ES-I3 (cell line): ENCODE measurements around the gene FAM25G.
"Not testable (repeated sequence)": the region's sequence is repeated elsewhere in the genome, so short reads cannot be mapped to it uniquely, and the experiment has no call there.

Experiments
- H3K36me3 ChIP-seq: 2 replicates; pipeline ENCODE4 v1.6.1; 2013; ENCODE audit warnings: mild to moderate bottlenecking, low read length, control low read depth, moderate library complexity; ENCODE audit not compliant: insufficient read depth
- H3K4me1 ChIP-seq: 2 replicates; pipeline ENCODE4 v1.6.1; 2013; ENCODE audit warnings: mild to moderate bottlenecking, control low read depth, low read length; ENCODE audit not compliant: insufficient read depth
- H3K9ac ChIP-seq: 2 replicates; pipeline ENCODE4 v1.6.1; 2013; ENCODE audit warnings: low read depth, mild to moderate bottlenecking, low read length, moderate library complexity
- H3K9me3 ChIP-seq: 2 replicates; pipeline ENCODE4 v1.6.1; 2013; ENCODE audit warnings: mild to moderate bottlenecking, low read length, moderate library complexity; ENCODE audit not compliant: control insufficient read depth, insufficient read depth

FAM25G gene

DNA sequence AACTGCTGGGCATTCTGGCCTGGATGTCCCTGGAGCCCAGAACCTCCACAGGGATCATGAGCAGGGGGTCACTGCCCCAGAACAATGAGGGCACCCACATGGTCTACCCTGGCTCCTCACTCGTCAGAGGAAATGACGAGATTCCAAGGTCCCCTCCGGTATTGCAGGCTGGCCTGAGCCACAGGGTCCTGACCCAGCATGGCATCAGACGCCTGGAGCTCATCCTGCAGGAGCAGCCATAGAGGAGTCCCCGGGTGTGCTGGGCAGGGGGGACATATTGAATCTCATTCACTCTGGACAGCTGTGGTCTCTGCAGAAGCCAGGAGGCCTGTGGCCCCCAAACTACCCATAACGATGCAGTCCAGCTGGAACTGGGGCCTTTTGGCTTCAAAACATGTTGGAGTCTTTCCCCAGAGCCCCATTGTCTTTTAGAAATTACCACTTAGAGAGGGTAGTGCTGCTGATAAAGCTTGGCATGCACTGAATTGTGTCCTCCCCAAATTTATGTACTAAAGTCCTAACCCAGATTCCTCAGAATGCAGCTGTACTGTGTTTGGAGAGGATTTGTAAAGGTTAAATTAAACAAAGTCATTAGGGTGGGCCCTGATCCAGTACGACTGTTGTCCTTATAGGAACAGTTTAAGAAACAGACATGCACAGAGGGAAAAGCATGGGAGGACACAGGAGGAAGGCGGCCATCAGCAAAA is 35.3 kb downstream of the FAM25G start:
- Histone ChIP-seq H3K36me3 (no peaks in the 10 kb centered on the region), H3K4me1 (peaks cover 13% of the 10 kb centered on the region; the same call in 1 of the 2 replicates), H3K9me3 (no peaks in the 10 kb centered on the region), H3K9ac (no peak overlapping the region)

DNA sequence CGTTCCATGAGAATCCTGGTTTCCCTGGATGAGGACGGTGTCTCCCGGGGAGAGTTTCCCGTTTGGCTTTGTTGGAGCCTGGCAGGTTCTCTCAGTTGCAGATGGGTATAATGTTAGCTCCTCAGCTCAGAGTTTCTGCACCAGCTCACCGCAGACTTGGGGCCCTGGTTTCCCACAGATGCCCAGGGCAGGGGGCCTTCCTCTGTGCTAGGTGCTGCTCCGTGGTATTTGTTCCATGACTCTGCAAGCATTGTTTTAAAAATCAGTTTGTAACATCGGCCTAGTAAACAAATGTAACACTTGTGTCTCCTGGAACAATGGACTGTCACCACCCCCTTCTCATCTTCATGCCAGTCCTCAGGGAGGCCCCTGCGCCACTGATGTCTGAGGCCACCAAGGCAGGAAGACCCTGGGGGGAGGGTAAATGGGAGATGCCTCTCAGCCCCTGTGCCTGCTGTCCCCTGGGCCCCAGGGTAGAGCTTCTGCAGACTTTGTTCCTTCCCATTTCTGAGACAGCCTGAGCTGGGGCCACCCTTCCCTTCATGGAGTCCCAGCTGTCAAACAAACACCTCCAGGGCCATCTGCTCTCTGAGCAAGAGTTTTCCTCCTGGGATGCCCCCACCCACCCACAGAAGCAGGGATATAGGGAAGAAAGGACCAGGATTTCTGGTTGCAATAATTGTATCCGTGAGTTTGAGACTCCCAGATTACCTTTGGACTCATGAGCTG is 36.0 kb downstream of the FAM25G start:
- not testable (repeated sequence) for H3K9me3 ChIP-seq, H3K36me3 ChIP-seq, H3K9ac ChIP-seq
- peaks cover 13% of the 10 kb centered on the region; the same call in 1 of the 2 replicates for H3K4me1 ChIP-seq

DNA sequence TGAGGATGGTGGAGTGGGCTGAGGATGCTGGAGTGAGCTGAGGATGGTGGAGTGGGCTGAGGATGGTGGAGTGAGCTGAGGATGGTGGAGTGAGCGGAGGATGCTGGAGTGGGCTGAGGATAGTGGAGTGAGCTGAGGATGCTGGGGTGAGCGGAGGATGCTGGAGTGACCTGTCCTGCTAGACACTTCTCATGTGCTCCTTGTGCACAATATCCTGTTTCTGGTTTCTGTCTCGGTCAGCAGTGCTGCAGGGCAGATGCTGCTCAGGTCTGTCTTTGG is 36.8 kb downstream of the FAM25G start:
- H3K36me3 ChIP-seq, result no peaks in the 10 kb centered on the region
- H3K9ac ChIP-seq, result no peak overlapping the region
- peaks cover 13% of the 10 kb centered on the region; the same call in 1 of the 2 replicates for H3K4me1 ChIP-seq
- no peaks in the 10 kb centered on the region for H3K9me3 ChIP-seq

DNA sequence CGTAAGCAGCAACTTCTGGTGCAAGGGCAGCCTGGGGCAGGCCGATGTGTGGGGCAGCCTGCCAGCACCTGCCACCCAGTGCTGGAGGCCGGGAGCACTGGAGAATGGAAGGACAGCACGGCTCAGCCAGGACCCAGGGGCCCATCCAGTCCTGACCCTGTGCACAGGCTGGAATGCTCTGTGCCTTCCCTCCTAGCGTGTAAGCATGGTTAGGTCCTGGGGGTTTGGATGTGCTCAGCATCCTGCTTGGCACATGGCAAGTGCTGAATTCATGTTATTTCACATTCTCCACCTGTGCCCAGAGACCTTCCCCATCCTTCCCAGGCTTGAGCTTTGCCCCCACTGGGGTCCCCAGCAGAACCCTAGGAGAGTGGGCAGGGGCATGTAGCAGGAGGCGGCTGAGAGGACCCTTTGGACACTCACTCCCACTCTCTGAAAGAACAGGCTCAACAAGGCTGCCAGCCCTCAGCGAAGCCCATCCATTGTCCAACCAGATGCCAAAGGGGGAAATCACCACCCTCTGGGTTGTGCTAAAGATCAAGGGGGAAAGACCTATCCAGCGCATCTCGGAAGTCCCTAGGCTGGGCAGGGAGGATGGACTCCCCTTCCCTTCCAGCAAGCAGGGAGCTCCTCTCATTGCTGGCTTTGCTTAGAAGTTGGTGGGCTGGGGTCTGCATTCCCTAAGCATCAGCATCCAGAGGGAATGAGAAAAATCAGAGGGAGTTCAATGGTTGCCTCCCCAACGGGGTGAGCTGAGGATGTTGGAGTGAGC is 37.3 kb downstream of the FAM25G start:
- Histone ChIP-seq H3K36me3 (no peaks in the 10 kb centered on the region), H3K4me1 (peaks cover 13% of the 10 kb centered on the region; the same call in 1 of the 2 replicates), H3K9me3 (no peaks in the 10 kb centered on the region), H3K9ac (no peak overlapping the region)

GRCh38 chr10:47453141-47454007 is 38.1 kb downstream of the FAM25G start:
- Histone ChIP-seq H3K9ac (no peak overlapping the region), H3K9me3 (no peaks in the 10 kb centered on the region), H3K4me1 (peaks cover 13% of the 10 kb centered on the region; the same call in 1 of the 2 replicates), H3K36me3 (no peaks in the 10 kb centered on the region)

DNA sequence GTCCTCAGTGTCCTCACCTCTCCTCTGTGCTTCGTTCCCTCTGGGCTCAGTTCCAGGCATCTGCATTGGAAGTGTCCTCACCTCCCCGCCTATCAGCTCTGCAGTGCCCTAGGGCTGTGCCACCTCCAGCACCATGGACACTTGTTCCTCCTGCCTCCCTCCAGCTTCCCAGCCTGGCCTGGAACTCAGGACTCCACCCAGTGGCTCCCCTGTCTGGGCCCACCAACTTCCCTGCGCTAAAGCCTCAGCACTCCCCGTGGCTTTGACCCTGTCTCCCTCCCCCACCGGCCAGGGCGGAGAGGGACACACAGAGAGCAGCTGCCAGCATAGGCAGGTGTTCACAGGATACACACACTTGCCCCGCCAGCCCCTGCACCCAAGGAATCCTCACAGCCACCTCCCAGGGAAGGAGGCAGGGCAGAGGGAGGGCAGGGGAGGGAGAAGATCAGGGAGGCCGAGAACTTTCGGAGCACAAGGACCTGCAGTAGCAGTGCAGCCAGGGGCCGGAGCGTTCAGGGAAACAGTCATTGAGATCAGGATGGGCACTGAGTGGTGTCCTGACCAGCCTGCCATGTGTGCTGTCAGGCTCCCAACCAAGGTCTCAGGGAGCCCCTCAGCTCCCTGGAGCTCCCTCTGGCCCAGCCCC is 38.9 kb downstream of the FAM25G start:
- Histone ChIP-seq H3K4me1 (peaks cover 13% of the 10 kb centered on the region; the same call in 1 of the 2 replicates), H3K36me3 (no peaks in the 10 kb centered on the region), H3K9ac (no peak overlapping the region), H3K9me3 (no peaks in the 10 kb centered on the region)

- Histone ChIP-seq H3K9ac (no peak overlapping the region), H3K9me3 (no peaks in the 10 kb centered on the region), H3K36me3 (no peaks in the 10 kb centered on the region), H3K4me1 (peaks cover 13% of the 10 kb centered on the region; the same call in 1 of the 2 replicates)
These were observed 39.5 kb downstream of the FAM25G start for GRCh38 chr10:47451998-47452494.

DNA sequence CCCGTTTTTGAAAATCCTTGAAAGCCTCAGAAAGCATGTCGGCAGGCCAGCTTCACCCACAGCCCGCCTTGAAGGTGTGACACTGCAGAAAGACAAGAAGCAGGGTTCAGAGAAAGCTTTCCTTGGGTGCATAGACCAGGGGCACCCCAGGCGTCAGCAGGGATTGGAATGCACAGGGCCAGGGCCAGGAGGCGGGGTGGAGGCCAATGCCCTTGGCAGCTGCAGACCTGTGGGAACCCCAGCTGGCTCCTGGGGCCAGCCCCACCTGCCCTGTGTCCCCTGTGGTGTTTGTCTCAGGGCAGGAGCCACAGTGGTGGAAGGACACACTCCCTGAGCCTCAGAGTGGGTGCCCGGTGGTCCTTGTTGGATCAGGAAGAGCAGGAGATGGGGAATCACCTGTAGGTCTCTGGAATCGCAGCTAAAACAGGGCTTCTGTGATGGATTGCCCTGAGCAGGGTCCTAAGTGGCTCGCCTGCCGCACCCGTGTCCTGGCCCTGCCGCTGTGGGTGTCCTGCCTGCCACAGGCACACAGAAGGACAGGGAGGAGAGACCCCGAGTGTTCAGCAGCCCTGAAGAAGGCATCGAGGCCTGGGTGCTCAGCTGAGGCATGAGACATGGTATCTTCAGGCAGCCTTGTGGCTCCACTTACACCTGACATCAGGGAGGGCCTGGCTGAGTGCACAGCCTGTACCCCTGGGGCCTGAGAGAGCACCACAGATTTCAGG is 40.1 kb downstream of the FAM25G start:
- no peaks in the 10 kb centered on the region; the same call in 1 of the 2 replicates for H3K9me3 ChIP-seq
- H3K4me1 ChIP-seq, result peaks cover 13% of the 10 kb centered on the region; the same call in 1 of the 2 replicates
- H3K9ac ChIP-seq, result no peak overlapping the region
- H3K36me3 ChIP-seq, result no peaks in the 10 kb centered on the region

- H3K4me1 ChIP-seq, result peaks cover 13% of the 10 kb centered on the region; the same call in 1 of the 2 replicates
- H3K9me3 ChIP-seq, result peaks cover 1% of the 10 kb centered on the region; the same call in 1 of the 2 replicates
- H3K36me3 ChIP-seq, result no peaks in the 10 kb centered on the region
- H3K9ac ChIP-seq, result no peak overlapping the region
These were observed 41.1 kb downstream of the FAM25G start for GRCh38 chr10:47450442-47450841.

- Histone ChIP-seq H3K36me3 (no peaks in the 10 kb centered on the region), H3K9ac (no peak overlapping the region), H3K4me1 (peaks cover 13% of the 10 kb centered on the region; the same call in 1 of the 2 replicates), H3K9me3 (peaks cover 5% of the 10 kb centered on the region)
These were observed 41.5 kb downstream of the FAM25G start for GRCh38 chr10:47449979-47450378.

DNA sequence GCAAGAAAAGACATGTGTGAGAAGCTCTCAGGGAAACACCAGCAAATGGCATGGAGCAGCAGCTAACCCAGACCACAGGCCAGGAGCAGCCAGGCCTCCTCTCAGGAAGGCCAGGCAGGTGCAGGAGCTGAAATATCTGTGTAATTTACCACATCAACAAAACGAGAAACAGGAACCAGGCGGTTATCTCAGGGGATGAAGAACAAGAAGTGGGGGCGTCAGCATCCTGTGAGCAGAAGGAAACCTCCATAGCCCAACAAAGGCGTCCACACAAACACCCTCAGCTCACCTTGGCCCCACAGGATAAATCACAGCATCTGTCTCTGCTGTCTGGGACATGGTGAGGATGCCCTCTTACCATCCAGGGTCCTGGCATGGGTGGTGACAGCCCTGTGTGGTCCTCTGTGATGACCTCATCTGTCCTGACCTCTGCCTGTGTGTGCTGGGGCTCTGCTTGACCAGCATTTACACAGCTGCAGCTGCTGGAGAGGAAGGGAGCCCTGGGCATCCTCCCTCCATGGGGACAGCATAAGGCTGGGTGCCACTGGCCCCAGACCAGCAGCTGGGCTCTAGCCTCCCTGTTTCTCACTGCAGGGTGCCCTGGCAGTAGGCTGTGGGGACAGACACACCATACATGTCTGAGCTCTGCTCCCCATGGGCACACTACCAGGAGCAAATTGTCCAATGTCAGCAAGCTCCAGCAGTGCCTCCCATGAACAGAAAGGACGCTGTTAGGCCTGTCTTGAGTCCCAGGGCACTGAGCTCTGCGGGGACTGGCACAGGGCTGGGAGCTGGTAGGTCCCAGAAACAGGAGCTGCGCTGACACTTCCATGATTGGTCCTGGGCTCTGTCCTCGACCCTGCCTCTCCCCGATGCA is 42.2 kb downstream of the FAM25G start:
- peaks cover 5% of the 10 kb centered on the region for H3K9me3 ChIP-seq
- peaks cover 13% of the 10 kb centered on the region; the same call in 1 of the 2 replicates for H3K4me1 ChIP-seq
- no peaks in the 10 kb centered on the region for H3K36me3 ChIP-seq
- no peak overlapping the region for H3K9ac ChIP-seq

DNA sequence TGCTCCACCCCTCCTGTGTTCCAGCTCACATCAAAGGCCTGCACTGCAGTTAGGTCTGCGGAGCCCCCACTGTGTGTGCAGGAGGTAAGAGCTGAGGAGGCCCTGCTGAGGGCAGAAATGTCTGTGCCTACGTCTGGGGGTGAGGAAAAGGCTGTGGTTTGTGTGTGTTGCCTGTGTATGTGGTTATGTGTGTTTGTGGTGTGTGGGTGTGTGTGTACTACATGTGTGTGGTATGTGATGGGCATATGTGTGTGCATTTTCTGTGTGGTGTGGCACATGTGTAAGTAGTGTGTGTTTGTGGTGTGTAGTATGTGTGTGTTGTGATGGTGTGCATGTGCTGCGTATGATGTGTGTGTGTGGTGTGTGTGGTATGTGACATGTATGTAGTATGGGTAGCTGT is 43.8 kb downstream of the FAM25G start:
- peaks cover 11% of the 10 kb centered on the region; the same call in 1 of the 2 replicates for H3K4me1 ChIP-seq
- no peak overlapping the region for H3K9ac ChIP-seq
- peaks cover 5% of the 10 kb centered on the region for H3K9me3 ChIP-seq
- no peaks in the 10 kb centered on the region for H3K36me3 ChIP-seq
